Loucy (cell line): ENCODE data around the gene GYG2.

Source experiments
- H2AFZ ChIP-seq: fragments of 200-600 bp; sonication (generic); 2 replicates; pipeline ENCODE4 v1.6.0; 2016; ENCODE audit warnings: antibody characterized with exemption, mild to moderate bottlenecking, low read length, moderate library complexity
- H3F3A ChIP-seq: fragments of 200-600 bp; 2 replicates; pipeline ENCODE4 v1.6.0; 2016; ENCODE audit warnings: antibody characterized with exemption, low read depth, mild to moderate bottlenecking
- H3K27me3 ChIP-seq: fragments of 200-600 bp; sonication (generic); 2 replicates; pipeline ENCODE4 v1.6.1; 2014; ENCODE audit warnings: low read length, mild to moderate bottlenecking; ENCODE audit not compliant: insufficient read depth, poor library complexity, severe bottlenecking
- H3K36me3 ChIP-seq: fragments of 200-600 bp; sonication (generic); 2 replicates; pipeline ENCODE4 v1.6.1; 2016; ENCODE audit warnings: low read length; ENCODE audit not compliant: insufficient read depth
- H3K4me1 ChIP-seq: fragments of 200-600 bp; sonication (generic); 2 replicates; pipeline ENCODE4 v1.5.1; 2014; ENCODE audit warnings: low read length, mild to moderate bottlenecking; ENCODE audit not compliant: insufficient read depth, poor library complexity, severe bottlenecking
- H3K4me2 ChIP-seq: fragments of 200-600 bp; sonication (generic); 2 replicates; pipeline ENCODE4 v1.6.0; 2014; ENCODE audit warnings: antibody characterized with exemption, low read length, low read depth, mild to moderate bottlenecking; ENCODE audit not compliant: poor library complexity, severe bottlenecking
- H3K4me3 ChIP-seq: fragments of 200-600 bp; sonication (generic); 2 replicates; pipeline ENCODE4 v1.5.1; 2014; ENCODE audit warnings: low read length, mild to moderate bottlenecking, mixed read lengths; ENCODE audit not compliant: poor library complexity, severe bottlenecking
- H3K79me2 ChIP-seq: fragments of 200-600 bp; sonication (generic); 2 replicates; pipeline ENCODE4 v1.6.1; 2014; ENCODE audit warnings: low read length; ENCODE audit not compliant: insufficient read depth
- H3K9ac ChIP-seq: fragments of 200-600 bp; sonication (generic); 2 replicates; pipeline ENCODE4 v1.6.0; 2014; ENCODE audit warnings: mild to moderate bottlenecking, low read depth, low read length, moderate library complexity; ENCODE audit not compliant: poor library complexity, severe bottlenecking
- H3K9me2 ChIP-seq: fragments of 200-600 bp; sonication (generic); replicated peaks from 2 replicates; pipeline ENCODE4 v1.6.1; 2016; ENCODE audit warnings: low read depth, low read length, mixed read lengths
- H3K9me3 ChIP-seq: fragments of 200-600 bp; sonication (generic); 2 replicates; pipeline ENCODE4 v1.6.1; 2014; ENCODE audit warnings: mild to moderate bottlenecking, antibody characterized with exemption, low read length, low read depth; ENCODE audit not compliant: insufficient read depth
- H4K20me1 ChIP-seq: fragments of 200-600 bp; sonication (generic); 2 replicates; pipeline ENCODE4 v1.6.0; 2014; ENCODE audit warnings: antibody characterized with exemption, low read length, mild to moderate bottlenecking; ENCODE audit not compliant: insufficient read depth, poor library complexity, severe bottlenecking
- CTCF ChIP-seq: fragments of 200-600 bp; sonication (generic); conservative IDR thresholded peaks from 2 replicates; pipeline ENCODE4 v1.5.1; 2014; ENCODE audit warnings: mild to moderate bottlenecking, antibody characterized with exemption, low read length
- EZH2phosphoT487 ChIP-seq: fragments of 200-600 bp; IDR thresholded peaks from 2 replicates; pipeline ENCODE4 v1.6.1; 2018; ENCODE audit warnings: antibody characterized with exemption, mild to moderate bottlenecking, moderate library complexity, borderline replicate concordance

GYG2 gene

GRCh38 chrX:2841537-2841936 is 12.8 kb downstream of the GYG2 start:
- H3K4me1 ChIP-seq: no peaks in the 10 kb centered on the region

GRCh38 chrX:2846992-2847391 is 18.3 kb downstream of the GYG2 start:
- Histone ChIP-seq H3K9me3 (no peaks in the 10 kb centered on the region), H3K9ac (no peak overlapping the region), H3K36me3 (no peaks in the 10 kb centered on the region), H3K27me3 (no peaks in the 10 kb centered on the region), H3K79me2 (no peaks in the 10 kb centered on the region), H4K20me1 (no peaks in the 10 kb centered on the region), H3K4me2 (no peak overlapping the region), H3K4me3 (no peak overlapping the region), H2AFZ (no peak overlapping the region), H3F3A (no peaks in the 10 kb centered on the region), H3K4me1 (no peaks in the 10 kb centered on the region), H3K9me2 (no peaks in the 10 kb centered on the region)
- TF ChIP-seq EZH2phosphoT487 (no peak), CTCF (no peak)

More at GRCh38 chrX:2841537-2841936, 12.8 kb downstream of the GYG2 start:
- no peaks in the 10 kb centered on the region for H3K27me3 ChIP-seq
- no peaks in the 10 kb centered on the region for H3K9me3 ChIP-seq
- H3K79me2 ChIP-seq: no peaks in the 10 kb centered on the region
- H3K9ac ChIP-seq: no peak overlapping the region
- no peaks in the 10 kb centered on the region for H3K36me3 ChIP-seq
- no peaks in the 10 kb centered on the region for H3K9me2 ChIP-seq
- H3K4me2 ChIP-seq: no peak overlapping the region
- no peak overlapping the region for H2AFZ ChIP-seq
- no peak overlapping the region for H3K4me3 ChIP-seq
- no peaks in the 10 kb centered on the region for H3F3A ChIP-seq
- H4K20me1 ChIP-seq: no peaks in the 10 kb centered on the region
- TF ChIP-seq EZH2phosphoT487 (no peak), CTCF (no peak)

GRCh38 chrX:2848871-2849301 is 20.2 kb downstream of the GYG2 start:
- H3F3A ChIP-seq: no peaks in the 10 kb centered on the region
- no peaks in the 10 kb centered on the region for H3K27me3 ChIP-seq
- H3K9me2 ChIP-seq: no peaks in the 10 kb centered on the region
- H3K9ac ChIP-seq: no peak overlapping the region
- H4K20me1 ChIP-seq: no peaks in the 10 kb centered on the region
- H3K4me2 ChIP-seq: no peak overlapping the region
- H3K4me3 ChIP-seq: no peak overlapping the region
- TF ChIP-seq EZH2phosphoT487 (no peak), CTCF (no peak)
- no peak overlapping the region for H2AFZ ChIP-seq
- no peaks in the 10 kb centered on the region for H3K4me1 ChIP-seq
- no peaks in the 10 kb centered on the region for H3K79me2 ChIP-seq
- H3K36me3 ChIP-seq: no peaks in the 10 kb centered on the region
- no peaks in the 10 kb centered on the region for H3K9me3 ChIP-seq
